ENCODE data around the gene PCDHGC4.

DNA sequence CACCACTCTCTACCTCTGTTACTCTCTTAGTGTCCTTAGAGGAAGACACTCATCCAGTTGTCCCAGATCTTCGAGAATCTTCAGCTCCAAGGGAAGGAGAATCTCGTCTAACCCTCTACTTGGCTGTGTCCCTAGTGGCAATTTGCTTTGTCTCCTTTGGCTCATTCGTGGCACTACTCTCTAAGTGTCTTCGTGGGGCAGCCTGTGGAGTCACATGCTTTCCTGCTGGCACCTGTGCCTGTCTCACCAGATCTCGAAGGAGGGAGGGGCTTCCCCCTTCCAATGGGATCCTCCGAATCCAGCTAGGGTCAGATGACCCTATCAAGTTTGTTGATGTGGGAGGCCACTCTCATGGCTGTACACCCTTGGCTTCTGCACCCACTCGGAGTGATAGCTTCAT is 2.3 kb downstream of the PCDHGC4 start:
- TF ChIP-seq EP300 (IDR thresholded peaks at IDR 0.05; ENCODE audit: low read depth) (no peak), POLR2A (IDR thresholded peaks at IDR 0.05) (no peak)
- TF ChIP-seq, protein P1, sequence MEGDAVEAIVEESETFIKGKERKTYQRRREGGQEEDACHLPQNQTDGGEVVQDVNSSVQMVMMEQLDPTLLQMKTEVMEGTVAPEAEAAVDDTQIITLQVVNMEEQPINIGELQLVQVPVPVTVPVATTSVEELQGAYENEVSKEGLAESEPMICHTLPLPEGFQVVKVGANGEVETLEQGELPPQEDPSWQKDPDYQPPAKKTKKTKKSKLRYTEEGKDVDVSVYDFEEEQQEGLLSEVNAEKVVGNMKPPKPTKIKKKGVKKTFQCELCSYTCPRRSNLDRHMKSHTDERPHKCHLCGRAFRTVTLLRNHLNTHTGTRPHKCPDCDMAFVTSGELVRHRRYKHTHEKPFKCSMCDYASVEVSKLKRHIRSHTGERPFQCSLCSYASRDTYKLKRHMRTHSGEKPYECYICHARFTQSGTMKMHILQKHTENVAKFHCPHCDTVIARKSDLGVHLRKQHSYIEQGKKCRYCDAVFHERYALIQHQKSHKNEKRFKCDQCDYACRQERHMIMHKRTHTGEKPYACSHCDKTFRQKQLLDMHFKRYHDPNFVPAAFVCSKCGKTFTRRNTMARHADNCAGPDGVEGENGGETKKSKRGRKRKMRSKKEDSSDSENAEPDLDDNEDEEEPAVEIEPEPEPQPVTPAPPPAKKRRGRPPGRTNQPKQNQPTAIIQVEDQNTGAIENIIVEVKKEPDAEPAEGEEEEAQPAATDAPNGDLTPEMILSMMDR (IDR thresholded peaks at IDR 0.05): no peak

Measured in transverse colon (tissue), 3 donors.